ENCODE measurements around the gene DRICH1.
"Not testable (repeated sequence)": the region's sequence is repeated elsewhere in the genome, so short reads cannot be mapped to it uniquely, and the experiment has no call there.

The DRICH1 gene

GRCh38 chr22:23672307-23673049 is 40.4 kb upstream of the DRICH1 start:
- not testable (repeated sequence) for H3K36me3 ChIP-seq (ENCODE audit: control insufficient read depth, insufficient read depth, low read length); H3K27me3 ChIP-seq (ENCODE audit: control insufficient read depth, insufficient read depth, low read length); H3K9me3 ChIP-seq (ENCODE audit: control insufficient read depth, insufficient read depth, low read length); DNase-seq (ENCODE audit: low read depth, low spot score); H3K4me1 ChIP-seq (ENCODE audit: control insufficient read depth, insufficient read depth, low read length); H3K4me3 ChIP-seq (ENCODE audit: low read length); H3K27ac ChIP-seq (ENCODE audit: low read length)
- WGBS (ENCODE audit: insufficient coverage, insufficient read length), result no CpG with 5 or more reads among the region's 8 CpGs

DNA sequence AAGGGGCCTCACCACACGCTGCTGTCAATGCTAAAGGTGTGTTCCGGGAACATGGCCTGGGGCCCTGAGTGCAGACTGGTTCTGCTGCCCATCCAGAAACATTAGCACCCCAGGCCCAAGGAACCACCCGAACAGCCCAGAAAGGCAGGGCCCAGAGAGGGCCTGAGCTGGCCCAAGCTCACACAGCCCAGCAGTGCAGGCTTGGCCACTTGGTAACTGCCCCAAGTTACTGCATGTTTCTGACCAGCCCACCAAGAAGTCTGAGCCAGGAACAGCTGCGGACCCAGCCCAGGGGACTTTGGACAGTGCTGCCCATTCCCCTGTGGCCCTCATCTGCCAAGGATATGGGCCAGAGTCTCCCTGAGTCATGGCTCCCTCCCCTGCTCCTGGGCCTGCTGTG is 39.3 kb upstream of the DRICH1 start:
- DNase-seq (ENCODE audit: low read depth, low spot score), result not testable (repeated sequence)
- no CpG with 5 or more reads among the region's 4 CpGs for WGBS (ENCODE audit: insufficient coverage, insufficient read length)

DNA sequence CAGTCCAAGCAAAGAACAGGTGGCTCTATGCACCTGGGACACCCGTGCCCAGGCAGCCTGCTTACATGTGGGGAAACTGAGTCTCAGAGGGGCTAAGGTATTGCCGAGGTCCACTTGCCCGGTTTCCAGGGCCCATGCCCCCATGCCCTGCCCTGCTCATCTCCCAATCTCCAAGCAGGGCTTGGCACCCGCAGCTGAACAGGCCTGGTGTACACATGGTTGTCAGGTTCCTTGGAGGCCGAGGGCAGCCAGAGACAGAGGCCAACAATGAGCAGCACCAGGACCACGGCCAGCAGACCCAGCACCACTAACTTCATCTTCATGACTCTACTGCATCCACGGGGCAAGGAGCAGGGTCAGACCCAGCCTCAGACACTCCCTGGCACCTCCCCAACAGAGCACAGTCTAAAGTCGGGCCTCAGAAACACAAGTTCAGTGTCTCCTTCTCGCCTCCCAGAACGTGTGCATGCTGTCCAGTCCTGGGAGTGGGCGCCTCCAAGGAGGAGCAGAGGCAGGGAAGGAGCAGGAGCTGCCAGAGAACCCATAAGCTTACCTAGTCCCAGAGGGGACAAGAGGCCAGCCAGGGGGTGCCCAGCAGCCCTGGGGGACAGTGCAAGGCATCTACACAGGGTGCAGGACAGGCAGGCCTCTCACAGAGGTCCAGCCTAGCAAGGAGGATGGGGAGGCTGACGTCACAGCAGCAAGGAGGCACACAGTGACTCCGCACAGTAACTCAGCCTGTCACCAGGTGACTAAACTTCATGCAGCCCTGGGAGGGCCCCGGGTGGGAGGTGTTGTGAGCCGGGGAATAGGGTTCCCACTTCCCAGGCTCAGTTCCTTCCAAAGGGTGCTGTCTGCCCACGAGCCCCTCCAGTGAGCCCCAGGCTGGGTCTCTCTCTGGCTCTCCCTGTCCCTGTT is 38.5 kb upstream of the DRICH1 start:
- no peak for DNase-seq (ENCODE audit: low read depth, low spot score)
- WGBS (ENCODE audit: insufficient coverage, insufficient read length), result no CpG with 5 or more reads among the region's 16 CpGs
- no peak overlapping the region for H3K27ac ChIP-seq (ENCODE audit: low read length)

More for the DNA sequence above, 39.3 kb upstream of the DRICH1 start:
- H3K4me3 ChIP-seq (ENCODE audit: low read length); H3K36me3 ChIP-seq (ENCODE audit: control insufficient read depth, insufficient read depth, low read length); H3K27me3 ChIP-seq (ENCODE audit: control insufficient read depth, insufficient read depth, low read length); H3K4me1 ChIP-seq (ENCODE audit: control insufficient read depth, insufficient read depth, low read length); H3K27ac ChIP-seq (ENCODE audit: low read length); H3K9me3 ChIP-seq (ENCODE audit: control insufficient read depth, insufficient read depth, low read length): not testable (repeated sequence)

GRCh38 chr22:23660381-23660780 is 28.3 kb upstream of the DRICH1 start:
- no CpG with 5 or more reads among the region's 4 CpGs for WGBS (ENCODE audit: insufficient coverage, insufficient read length)
- H3K36me3 ChIP-seq (ENCODE audit: control insufficient read depth, insufficient read depth, low read length); H3K4me3 ChIP-seq (ENCODE audit: low read length); DNase-seq (ENCODE audit: low read depth, low spot score); H3K4me1 ChIP-seq (ENCODE audit: control insufficient read depth, insufficient read depth, low read length); H3K27ac ChIP-seq (ENCODE audit: low read length); H3K27me3 ChIP-seq (ENCODE audit: control insufficient read depth, insufficient read depth, low read length); H3K9me3 ChIP-seq (ENCODE audit: control insufficient read depth, insufficient read depth, low read length): not testable (repeated sequence)

More for the DNA sequence above, 38.5 kb upstream of the DRICH1 start:
- Histone ChIP-seq H3K36me3 (ENCODE audit: control insufficient read depth, insufficient read depth, low read length) (no peaks in the 10 kb centered on the region), H3K9me3 (ENCODE audit: control insufficient read depth, insufficient read depth, low read length) (no peaks in the 10 kb centered on the region), H3K4me3 (ENCODE audit: low read length) (no peak overlapping the region), H3K27me3 (ENCODE audit: control insufficient read depth, insufficient read depth, low read length) (no peaks in the 10 kb centered on the region), H3K4me1 (ENCODE audit: control insufficient read depth, insufficient read depth, low read length) (peaks cover 3% of the 10 kb centered on the region; the same call in 1 of the 2 replicates)

- WGBS (ENCODE audit: insufficient coverage, insufficient read length), result no CpG with 5 or more reads among the region's 5 CpGs
- Histone ChIP-seq H3K36me3 (ENCODE audit: control insufficient read depth, insufficient read depth, low read length) (peaks cover 2% of the 10 kb centered on the region; the same call in 1 of the 2 replicates), H3K9me3 (ENCODE audit: control insufficient read depth, insufficient read depth, low read length) (no peaks in the 10 kb centered on the region), H3K4me1 (ENCODE audit: control insufficient read depth, insufficient read depth, low read length) (no peaks in the 10 kb centered on the region), H3K27me3 (ENCODE audit: control insufficient read depth, insufficient read depth, low read length) (no peaks in the 10 kb centered on the region; the same call in 1 of the 2 replicates), H3K27ac (ENCODE audit: low read length) (no peak overlapping the region), H3K4me3 (ENCODE audit: low read length) (no peak overlapping the region)
- no peak for DNase-seq (ENCODE audit: low read depth, low spot score)
Observed at GRCh38 chr22:23657727-23658126, 25.6 kb upstream of the DRICH1 start.

DNA sequence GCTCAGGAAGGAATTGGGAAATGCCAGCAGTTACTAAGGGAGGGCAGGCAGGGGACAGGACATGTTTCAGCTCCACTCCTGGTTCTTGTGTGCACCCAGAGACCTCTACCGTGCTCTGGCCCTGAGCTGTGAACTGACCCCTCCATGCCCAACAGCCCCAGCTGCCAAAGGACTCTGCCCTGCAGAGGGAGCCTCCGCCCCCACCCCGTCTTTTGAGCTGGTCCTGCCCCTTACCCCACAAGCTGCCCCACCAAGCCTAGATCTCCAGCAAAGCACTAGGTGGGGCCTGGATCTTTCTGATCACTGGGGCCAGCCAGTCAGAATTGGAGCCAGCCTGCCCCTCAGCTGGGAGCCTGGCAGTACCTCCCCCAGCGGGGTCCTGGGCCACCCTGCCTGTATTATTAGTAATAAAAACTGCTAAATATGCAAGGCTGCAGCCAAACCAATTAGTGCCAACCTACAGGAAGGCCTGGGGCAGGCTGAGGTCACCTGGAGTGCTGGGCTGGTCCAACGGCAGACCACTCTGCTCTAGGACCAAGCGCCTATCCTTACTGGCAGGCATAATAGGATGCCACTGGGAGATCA is 23.9 kb upstream of the DRICH1 start:
- Histone ChIP-seq H3K36me3 (ENCODE audit: control insufficient read depth, insufficient read depth, low read length) (peaks cover 3% of the 10 kb centered on the region; the same call in 1 of the 2 replicates), H3K27ac (ENCODE audit: low read length) (no peak overlapping the region), H3K4me1 (ENCODE audit: control insufficient read depth, insufficient read depth, low read length) (no peaks in the 10 kb centered on the region), H3K27me3 (ENCODE audit: control insufficient read depth, insufficient read depth, low read length) (no peaks in the 10 kb centered on the region), H3K9me3 (ENCODE audit: control insufficient read depth, insufficient read depth, low read length) (no peaks in the 10 kb centered on the region), H3K4me3 (ENCODE audit: low read length) (no peak overlapping the region)
- WGBS (ENCODE audit: insufficient coverage, insufficient read length), result no CpG with 5 or more reads among the region's 6 CpGs
- no peak for DNase-seq (ENCODE audit: low read depth, low spot score)

DNA sequence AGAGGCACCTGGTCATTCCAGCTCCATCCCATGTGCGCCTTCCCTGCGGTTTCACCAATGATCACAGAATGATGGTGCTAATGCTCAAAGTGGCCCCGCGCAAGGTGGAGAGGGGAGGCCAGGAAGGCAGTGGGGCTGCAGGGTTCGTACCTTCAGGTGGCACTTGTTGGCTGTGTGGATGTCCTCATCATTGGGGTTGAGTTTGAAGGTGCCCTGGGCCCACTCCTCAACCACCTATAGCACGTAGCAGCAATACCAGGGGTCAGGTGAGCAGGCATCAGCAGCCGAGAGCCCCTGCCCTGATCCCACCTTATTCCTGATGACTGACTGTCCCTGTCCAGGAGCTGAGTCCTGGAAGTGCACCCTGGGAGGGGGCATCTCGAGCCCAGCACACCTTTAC is 20.6 kb upstream of the DRICH1 start:
- H3K27ac ChIP-seq (ENCODE audit: low read length), result no peak overlapping the region
- H3K36me3 ChIP-seq (ENCODE audit: control insufficient read depth, insufficient read depth, low read length), result peaks cover 3% of the 10 kb centered on the region; the same call in 1 of the 2 replicates
- no CpG with 5 or more reads among the region's 8 CpGs for WGBS (ENCODE audit: insufficient coverage, insufficient read length)
- H3K4me3 ChIP-seq (ENCODE audit: low read length), result no peak overlapping the region
- DNase-seq (ENCODE audit: low read depth, low spot score), result no peak
- H3K9me3 ChIP-seq (ENCODE audit: control insufficient read depth, insufficient read depth, low read length), result no peaks in the 10 kb centered on the region
- H3K4me1 ChIP-seq (ENCODE audit: control insufficient read depth, insufficient read depth, low read length), result no peaks in the 10 kb centered on the region
- no peaks in the 10 kb centered on the region for H3K27me3 ChIP-seq (ENCODE audit: control insufficient read depth, insufficient read depth, low read length)

DNA sequence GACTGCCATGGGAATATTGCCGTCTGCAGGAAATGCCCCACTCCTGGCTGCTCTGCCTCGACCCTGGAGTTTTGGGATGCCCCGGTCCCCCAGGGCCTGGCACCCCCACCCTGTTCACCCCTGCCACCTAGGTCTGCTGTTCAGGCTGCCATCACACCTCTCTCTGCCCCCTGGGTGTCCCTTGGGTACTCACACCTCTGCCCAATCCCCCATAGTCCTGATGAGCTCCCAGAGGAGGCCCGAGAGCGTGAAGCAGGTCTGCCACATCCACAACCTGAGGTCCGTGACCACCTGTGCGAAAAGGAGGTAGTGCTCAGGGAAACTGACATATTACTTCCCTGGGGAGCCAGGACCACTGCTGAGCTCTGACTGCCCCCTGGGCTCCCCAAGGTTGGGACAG is 20.2 kb upstream of the DRICH1 start:
- Histone ChIP-seq H3K4me3 (ENCODE audit: low read length) (no peak overlapping the region), H3K4me1 (ENCODE audit: control insufficient read depth, insufficient read depth, low read length) (no peaks in the 10 kb centered on the region), H3K27me3 (ENCODE audit: control insufficient read depth, insufficient read depth, low read length) (no peaks in the 10 kb centered on the region), H3K36me3 (ENCODE audit: control insufficient read depth, insufficient read depth, low read length) (peaks cover 3% of the 10 kb centered on the region; the same call in 1 of the 2 replicates), H3K27ac (ENCODE audit: low read length) (no peak overlapping the region), H3K9me3 (ENCODE audit: control insufficient read depth, insufficient read depth, low read length) (no peaks in the 10 kb centered on the region)
- DNase-seq (ENCODE audit: low read depth, low spot score), result no peak
- WGBS (ENCODE audit: insufficient coverage, insufficient read length), result no CpG with 5 or more reads among the region's 7 CpGs

GRCh38 chr22:23651676-23652075 is 19.6 kb upstream of the DRICH1 start:
- no peaks in the 10 kb centered on the region for H3K9me3 ChIP-seq (ENCODE audit: control insufficient read depth, insufficient read depth, low read length)
- no peak overlapping the region for H3K4me3 ChIP-seq (ENCODE audit: low read length)
- no peaks in the 10 kb centered on the region for H3K4me1 ChIP-seq (ENCODE audit: control insufficient read depth, insufficient read depth, low read length)
- 0 out of 2 replicates have a peak, but pooled peaks cover 3% of the 10 kb centered on the region for H3K36me3 ChIP-seq (ENCODE audit: control insufficient read depth, insufficient read depth, low read length)
- no peak for DNase-seq (ENCODE audit: low read depth, low spot score)
- no peak overlapping the region for H3K27ac ChIP-seq (ENCODE audit: low read length)
- no CpG with 5 or more reads among the region's 6 CpGs for WGBS (ENCODE audit: insufficient coverage, insufficient read length)
- no peaks in the 10 kb centered on the region for H3K27me3 ChIP-seq (ENCODE audit: control insufficient read depth, insufficient read depth, low read length)

- no peak overlapping the region for H3K27ac ChIP-seq (ENCODE audit: low read length)
- no peaks in the 10 kb centered on the region for H3K4me1 ChIP-seq (ENCODE audit: control insufficient read depth, insufficient read depth, low read length)
- no peaks in the 10 kb centered on the region for H3K9me3 ChIP-seq (ENCODE audit: control insufficient read depth, insufficient read depth, low read length)
- H3K36me3 ChIP-seq (ENCODE audit: control insufficient read depth, insufficient read depth, low read length), result 0 out of 2 replicates have a peak, but pooled peaks cover 3% of the 10 kb centered on the region
- H3K27me3 ChIP-seq (ENCODE audit: control insufficient read depth, insufficient read depth, low read length), result no peaks in the 10 kb centered on the region
- no CpG with 5 or more reads among the region's 18 CpGs for WGBS (ENCODE audit: insufficient coverage, insufficient read length)
- H3K4me3 ChIP-seq (ENCODE audit: low read length), result no peak overlapping the region
- no peak for DNase-seq (ENCODE audit: low read depth, low spot score)
Observed at GRCh38 chr22:23649071-23649501, 17.0 kb upstream of the DRICH1 start.

Measured in iPS DF 6.9 (cell line).